ENCODE data around the gene HMGXB3. TPM values are rescaled to one million over a fixed set of nuclear protein-coding genes. Genes with fewer than 3 reads are reported as not detected.

The HMGXB3 gene
- total RNA-seq, 4 donors from 2014 or later, result 28.8 to 59.3 (median 31.4) TPM

- H3K9me3 ChIP-seq, result no peaks in the 10 kb centered on the region
- 93% methylated on average over 5 of the region's 5 CpGs for WGBS
- no peaks in the 10 kb centered on the region for H3K36me3 ChIP-seq
- DNase-seq (ENCODE audit: low spot score in 2 of 2), result no peak
- H3K4me3 ChIP-seq, result no peak overlapping the region
- H3K27me3 ChIP-seq, result no peaks in the 10 kb centered on the region
- TF ChIP-seq EP300 (IDR thresholded peaks at IDR 0.05), result no peak
- no peaks in the 10 kb centered on the region for H3K4me1 ChIP-seq
- H3K27ac ChIP-seq, result no peak overlapping the region
These were observed 12.4 kb upstream of the HMGXB3 start for GRCh38 chr5:149988126-149988525.

- WGBS, result 76% methylated on average over 4 of the region's 4 CpGs
- Histone ChIP-seq H3K4me1 (peaks cover under 1% of the 10 kb centered on the region), H3K27ac (no peak overlapping the region), H3K9me3 (no peaks in the 10 kb centered on the region), H3K4me3 (no peak overlapping the region), H3K36me3 (peaks cover 11% of the 10 kb centered on the region), H3K27me3 (no peaks in the 10 kb centered on the region)
- TF ChIP-seq EP300 (IDR thresholded peaks at IDR 0.05) (no peak), CTCF (IDR thresholded peaks at IDR 0.05) (peak; percentile 87 to 91)
- DNase-seq (ENCODE audit: low spot score in 2 of 2), result peak in 1 of 2 donors; percentile 83
These were observed 9.8 kb upstream of the HMGXB3 start for GRCh38 chr5:149990518-149991376.

GRCh38 chr5:149993471-149993870, 7.1 kb upstream of the HMGXB3 start:
- Histone ChIP-seq H3K36me3 (peaks cover 15% of the 10 kb centered on the region), H3K4me1 (peaks cover 5% of the 10 kb centered on the region), H3K27me3 (no peaks in the 10 kb centered on the region), H3K27ac (no peak overlapping the region), H3K4me3 (no peak overlapping the region), H3K9me3 (no peaks in the 10 kb centered on the region)
- TF ChIP-seq EP300 (IDR thresholded peaks at IDR 0.05) (no peak), CTCF (IDR thresholded peaks at IDR 0.05) (no peak), POLR2AphosphoS5 (IDR thresholded peaks at IDR 0.05) (no peak)
- 95% methylated on average over 3 of the region's 3 CpGs for WGBS
- no peak for DNase-seq (ENCODE audit: low spot score in 2 of 2)

- 57% methylated on average over 14 of the region's 14 CpGs for WGBS
- TF ChIP-seq CTCF (IDR thresholded peaks at IDR 0.05) (no peak), POLR2A (IDR thresholded peaks at IDR 0.05) (no peak), POLR2AphosphoS5 (IDR thresholded peaks at IDR 0.05) (no peak), EP300 (IDR thresholded peaks at IDR 0.05) (no peak)
- no peaks in the 10 kb centered on the region for H3K27me3 ChIP-seq
- no peak overlapping the region for H3K4me3 ChIP-seq
- DNase-seq (ENCODE audit: low spot score in 2 of 2), result no peak
- H3K27ac ChIP-seq, result peak overlapping the region; percentile 3
- H3K4me1 ChIP-seq, result peaks cover 18% of the 10 kb centered on the region
- no peaks in the 10 kb centered on the region for H3K9me3 ChIP-seq
- peaks cover 15% of the 10 kb centered on the region for H3K36me3 ChIP-seq
These were observed 4.9 kb upstream of the HMGXB3 start for GRCh38 chr5:149995385-149996204.

GRCh38 chr5:149996205-149996890, 4.2 kb upstream of the HMGXB3 start:
- peak overlapping the region; percentile 3 for H3K27ac ChIP-seq
- WGBS, result 66% methylated on average over 6 of the region's 6 CpGs
- no peaks in the 10 kb centered on the region for H3K27me3 ChIP-seq
- H3K4me1 ChIP-seq, result peaks cover 20% of the 10 kb centered on the region
- no peak for TF ChIP-seq EP300 (IDR thresholded peaks at IDR 0.05)
- H3K36me3 ChIP-seq, result peaks cover 15% of the 10 kb centered on the region
- no peaks in the 10 kb centered on the region for H3K9me3 ChIP-seq
- DNase-seq (ENCODE audit: low spot score in 2 of 2), result no peak
- H3K4me3 ChIP-seq, result no peak overlapping the region

GRCh38 chr5:149998281-149998680, 2.3 kb upstream of the HMGXB3 start:
- Histone ChIP-seq H3K36me3 (peaks cover 15% of the 10 kb centered on the region), H3K4me3 (no peak overlapping the region), H3K4me1 (peaks cover 38% of the 10 kb centered on the region), H3K27ac (no peak overlapping the region), H3K9me3 (no peaks in the 10 kb centered on the region), H3K27me3 (no peaks in the 10 kb centered on the region)
- DNase-seq (ENCODE audit: low spot score in 2 of 2), result no peak
- no peak for TF ChIP-seq CTCF (IDR thresholded peaks at IDR 0.05)
- 97% methylated on average over 3 of the region's 3 CpGs for WGBS

All from suprapubic skin (tissue), 4 donors.